IPS-18a (cell line): Measurements from ENCODE around the gene PGK1.

Experiments used
- H3K27ac ChIP-seq: one replicate; pipeline ENCODE4 v1.5.1; 2013; ENCODE audit warnings: low read length
- H3K27me3 ChIP-seq: one replicate; pipeline ENCODE4 v1.6.1; 2013; ENCODE audit warnings: mild to moderate bottlenecking, low read length; ENCODE audit not compliant: control insufficient read depth, insufficient read depth
- H3K36me3 ChIP-seq: one replicate; pipeline ENCODE4 v1.6.1; 2013; ENCODE audit warnings: low read depth, low read length; ENCODE audit not compliant: control insufficient read depth
- H3K4me1 ChIP-seq: one replicate; pipeline ENCODE4 v1.6.1; 2013; ENCODE audit warnings: low read depth, low read length; ENCODE audit not compliant: control insufficient read depth
- H3K4me3 ChIP-seq: one replicate; pipeline ENCODE4 v1.5.1; 2013; ENCODE audit warnings: low read length
- H3K9ac ChIP-seq: one replicate; pipeline ENCODE4 v1.6.1; 2013; ENCODE audit warnings: mild to moderate bottlenecking, low read length, moderate library complexity
- H3K9me3 ChIP-seq: one replicate; pipeline ENCODE4 v1.6.1; 2013; ENCODE audit warnings: low read depth, low read length; ENCODE audit not compliant: control insufficient read depth

Gene PGK1

DNA sequence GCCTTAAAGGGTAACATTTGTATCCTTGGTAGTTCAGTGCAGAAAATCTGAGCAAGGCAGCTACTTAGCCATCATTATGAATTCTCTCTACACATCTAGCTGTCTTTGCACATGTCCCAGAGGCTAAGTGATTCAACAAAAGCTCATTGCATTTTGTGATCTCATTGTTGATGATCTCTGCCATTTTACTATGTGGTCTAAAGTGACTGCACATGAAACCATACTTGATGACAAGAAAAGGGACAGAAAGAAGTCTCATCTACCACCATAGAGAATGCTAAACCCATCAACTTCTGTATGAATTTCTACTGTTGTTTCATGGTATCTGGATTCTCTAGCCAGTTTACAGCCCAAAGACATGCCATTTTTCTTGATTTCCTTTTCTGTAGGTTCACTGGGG lies 5.9 kb upstream of the PGK1 start:
- H3K4me3 ChIP-seq = no peak overlapping the region
- H3K9me3 ChIP-seq = peaks cover 13% of the 10 kb centered on the region
- no peaks in the 10 kb centered on the region for H3K36me3 ChIP-seq
- H3K4me1 ChIP-seq = no peaks in the 10 kb centered on the region
- no peaks in the 10 kb centered on the region for H3K27me3 ChIP-seq
- no peak overlapping the region for H3K9ac ChIP-seq
- no peak overlapping the region for H3K27ac ChIP-seq

DNA sequence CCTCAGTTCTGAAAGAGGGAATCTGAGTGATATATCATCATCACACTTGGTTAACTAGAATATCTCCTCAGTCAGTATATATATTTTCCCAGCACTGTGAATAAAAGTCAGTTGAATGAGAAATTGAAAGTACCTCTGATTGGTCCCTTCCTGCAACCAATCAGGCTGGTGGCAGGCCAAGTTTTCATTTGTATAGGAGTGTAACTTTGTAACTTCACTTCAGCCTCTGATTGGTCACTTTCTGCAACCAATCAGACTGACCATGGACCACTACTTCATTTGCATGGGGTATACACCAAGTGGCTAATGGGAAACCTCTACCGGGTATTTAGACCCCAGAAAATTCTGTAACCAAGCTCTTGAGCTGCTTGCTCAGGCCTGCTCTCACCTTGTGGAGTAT lies 2.0 kb upstream of the PGK1 start:
- H3K27ac ChIP-seq = no peak overlapping the region
- no peak overlapping the region for H3K9ac ChIP-seq
- H3K27me3 ChIP-seq = no peaks in the 10 kb centered on the region
- H3K9me3 ChIP-seq = peaks cover 9% of the 10 kb centered on the region
- H3K4me1 ChIP-seq = peaks cover 9% of the 10 kb centered on the region
- H3K36me3 ChIP-seq = no peaks in the 10 kb centered on the region
- no peak overlapping the region for H3K4me3 ChIP-seq

DNA sequence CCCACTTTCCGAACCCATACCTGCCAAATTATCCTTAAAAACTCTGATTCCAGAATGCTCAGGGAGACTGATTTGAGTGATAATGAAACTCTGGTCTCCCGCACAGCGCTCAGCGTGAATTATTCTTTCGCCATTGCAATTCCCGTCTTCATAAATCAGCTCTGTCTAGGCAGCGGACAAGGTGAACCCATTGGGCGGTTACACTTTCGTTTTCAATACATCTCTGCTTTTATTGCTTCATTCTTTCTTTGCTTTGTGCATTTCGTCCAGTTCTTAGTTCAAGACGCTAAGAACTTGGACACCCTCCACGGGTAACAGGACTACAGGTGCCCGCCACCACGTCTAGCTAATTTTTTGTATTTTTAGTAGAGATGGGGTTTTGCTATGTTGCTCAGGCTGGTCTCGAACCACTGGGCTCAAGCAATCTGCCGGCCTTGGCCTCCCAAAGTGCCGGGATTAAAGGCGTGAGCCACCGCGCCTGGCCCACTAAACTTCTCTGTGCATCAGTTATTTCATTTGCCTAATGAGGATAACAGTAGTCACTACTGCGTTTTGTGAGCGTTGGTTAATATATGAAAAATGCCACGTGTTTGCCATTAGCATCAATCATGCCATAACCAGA lies 936 bp upstream of the PGK1 start:
- Histone ChIP-seq H3K9me3 (peaks cover 9% of the 10 kb centered on the region), H3K9ac (peak overlapping the region; percentile 26), H3K27me3 (no peaks in the 10 kb centered on the region), H3K4me1 (peaks cover 9% of the 10 kb centered on the region), H3K4me3 (peak overlapping the region; percentile 40), H3K27ac (no peak overlapping the region), H3K36me3 (peaks cover 5% of the 10 kb centered on the region)

DNA sequence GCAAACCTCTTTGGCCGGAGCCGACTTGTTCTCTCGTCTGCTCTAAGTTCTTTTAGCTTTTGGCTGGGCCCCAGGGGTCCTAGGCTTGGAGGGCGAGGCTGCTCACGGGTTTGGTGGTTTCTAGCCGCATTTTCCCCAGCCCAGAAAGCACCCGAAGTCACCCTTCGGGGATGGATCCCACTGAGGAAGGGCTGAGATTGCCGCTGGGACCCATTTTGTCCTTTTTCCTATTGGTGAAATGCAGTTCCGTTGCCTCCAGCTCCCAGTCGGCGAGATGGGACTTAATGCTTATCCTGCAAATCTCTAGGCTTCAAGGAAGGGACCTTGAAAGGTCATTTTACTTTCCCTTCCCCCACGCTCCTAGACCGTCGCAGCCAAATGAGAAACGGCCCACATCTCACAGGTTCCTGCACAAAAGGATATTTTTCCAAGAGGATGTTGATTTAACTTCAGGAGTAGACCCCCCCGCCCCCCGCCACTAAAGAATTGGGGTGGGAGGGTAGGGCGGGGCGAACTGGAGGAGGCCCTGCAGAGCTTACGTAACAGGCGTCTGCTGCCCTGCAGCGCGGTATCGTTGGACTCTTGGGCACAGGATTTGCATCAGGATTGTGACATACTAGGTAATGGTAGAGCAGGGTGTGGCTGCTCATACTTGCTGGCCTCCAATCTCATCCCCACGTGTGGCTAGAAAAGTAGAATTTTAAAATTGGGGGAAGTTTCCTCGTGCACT lies 564 bp downstream of the PGK1 start:
- H3K27ac ChIP-seq = peak overlapping the region; percentile 67
- peak overlapping the region; percentile 86 for H3K4me3 ChIP-seq
- peaks cover 9% of the 10 kb centered on the region for H3K4me1 ChIP-seq
- H3K36me3 ChIP-seq = peaks cover 5% of the 10 kb centered on the region
- no peaks in the 10 kb centered on the region for H3K27me3 ChIP-seq
- H3K9me3 ChIP-seq = peaks cover 9% of the 10 kb centered on the region
- peak overlapping the region; percentile 91 for H3K9ac ChIP-seq

DNA sequence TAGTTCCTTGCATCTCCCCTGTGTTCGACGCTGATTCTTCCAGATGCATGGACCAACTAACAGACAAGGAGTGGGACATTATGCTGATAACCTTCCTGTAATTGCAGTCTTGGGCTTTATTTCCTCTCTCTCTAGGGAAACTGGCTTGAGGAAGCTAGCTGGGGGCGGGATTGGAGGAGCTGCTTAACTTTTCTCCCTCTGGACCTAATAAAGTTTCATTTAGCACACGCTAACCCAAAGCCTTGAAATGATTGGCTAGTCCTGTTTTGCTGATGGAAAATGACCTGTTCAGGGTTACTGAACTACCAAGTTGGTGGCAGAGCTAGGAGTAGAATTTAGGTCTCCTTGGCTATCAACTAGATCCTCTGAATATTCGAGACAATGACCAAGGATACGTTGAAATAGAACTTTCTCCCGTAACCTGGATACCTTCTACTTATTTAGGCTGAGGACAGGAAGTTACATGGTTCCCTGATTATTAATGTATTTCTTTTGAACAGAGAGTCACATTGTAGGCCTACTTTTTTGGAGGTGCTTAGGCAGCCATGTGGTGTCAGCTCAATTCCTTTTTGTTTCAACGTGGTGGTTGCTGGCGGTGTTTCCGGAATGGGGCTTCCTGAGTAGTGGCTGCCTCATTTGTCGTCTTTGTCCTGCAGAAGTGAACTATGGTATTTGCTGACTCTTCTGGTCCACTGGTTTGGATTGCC lies 2.0 kb downstream of the PGK1 start:
- peaks cover 7% of the 10 kb centered on the region for H3K36me3 ChIP-seq

DNA sequence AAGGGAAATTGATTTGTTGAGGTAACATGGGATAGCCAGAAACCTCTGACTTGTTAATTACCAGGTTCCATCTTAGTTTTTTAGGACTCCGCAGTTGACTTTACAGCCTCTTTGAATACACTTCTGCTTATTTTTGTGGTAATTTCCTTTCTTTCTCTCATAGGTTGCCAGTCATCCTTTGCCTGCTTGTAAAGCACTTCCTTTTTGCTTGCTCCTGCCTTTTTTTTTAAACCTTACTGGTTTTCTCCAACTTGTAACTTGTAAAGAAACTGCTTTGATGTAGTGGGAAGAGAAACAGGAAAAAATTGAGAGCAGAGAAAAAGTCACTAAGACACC lies 2.6 kb downstream of the PGK1 start:
- H3K9ac ChIP-seq = no peak overlapping the region
- no peak overlapping the region for H3K27ac ChIP-seq
- H3K4me3 ChIP-seq = peak overlapping the region; percentile 86
- peaks cover 13% of the 10 kb centered on the region for H3K9me3 ChIP-seq
- H3K36me3 ChIP-seq = peaks cover 11% of the 10 kb centered on the region
- no peaks in the 10 kb centered on the region for H3K27me3 ChIP-seq
- H3K4me1 ChIP-seq = peaks cover 9% of the 10 kb centered on the region

More for the DNA sequence above, 2.0 kb downstream of the PGK1 start:
- H3K9ac ChIP-seq = no peak overlapping the region
- H3K27ac ChIP-seq = no peak overlapping the region
- no peaks in the 10 kb centered on the region for H3K27me3 ChIP-seq
- peak overlapping the region; percentile 86 for H3K4me3 ChIP-seq
- peaks cover 9% of the 10 kb centered on the region for H3K9me3 ChIP-seq
- peaks cover 9% of the 10 kb centered on the region for H3K4me1 ChIP-seq

DNA sequence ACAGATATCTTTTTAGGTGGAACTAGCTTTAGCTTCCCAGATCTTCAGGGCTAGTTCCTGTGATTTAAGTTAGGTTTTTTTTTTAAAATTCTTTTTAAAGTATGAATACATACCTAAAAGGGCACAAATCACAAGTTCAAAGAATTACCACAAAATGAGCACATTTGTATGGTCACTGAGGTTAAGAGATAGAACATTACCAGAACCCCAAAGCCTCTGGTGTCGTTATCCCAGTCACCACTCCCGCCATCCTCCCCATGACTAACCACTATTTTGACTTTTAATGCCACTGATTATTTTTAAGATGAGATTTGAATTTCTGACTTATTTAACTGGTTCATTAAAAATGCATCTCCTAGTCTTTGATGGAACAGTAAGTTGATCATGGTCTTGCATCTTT lies 5.4 kb downstream of the PGK1 start:
- H3K9ac ChIP-seq = no peak overlapping the region
- H3K4me3 ChIP-seq = no peak overlapping the region
- H3K4me1 ChIP-seq = peaks cover 9% of the 10 kb centered on the region
- peaks cover 33% of the 10 kb centered on the region for H3K36me3 ChIP-seq
- H3K9me3 ChIP-seq = peaks cover 5% of the 10 kb centered on the region
- no peaks in the 10 kb centered on the region for H3K27me3 ChIP-seq
- no peak overlapping the region for H3K27ac ChIP-seq

DNA sequence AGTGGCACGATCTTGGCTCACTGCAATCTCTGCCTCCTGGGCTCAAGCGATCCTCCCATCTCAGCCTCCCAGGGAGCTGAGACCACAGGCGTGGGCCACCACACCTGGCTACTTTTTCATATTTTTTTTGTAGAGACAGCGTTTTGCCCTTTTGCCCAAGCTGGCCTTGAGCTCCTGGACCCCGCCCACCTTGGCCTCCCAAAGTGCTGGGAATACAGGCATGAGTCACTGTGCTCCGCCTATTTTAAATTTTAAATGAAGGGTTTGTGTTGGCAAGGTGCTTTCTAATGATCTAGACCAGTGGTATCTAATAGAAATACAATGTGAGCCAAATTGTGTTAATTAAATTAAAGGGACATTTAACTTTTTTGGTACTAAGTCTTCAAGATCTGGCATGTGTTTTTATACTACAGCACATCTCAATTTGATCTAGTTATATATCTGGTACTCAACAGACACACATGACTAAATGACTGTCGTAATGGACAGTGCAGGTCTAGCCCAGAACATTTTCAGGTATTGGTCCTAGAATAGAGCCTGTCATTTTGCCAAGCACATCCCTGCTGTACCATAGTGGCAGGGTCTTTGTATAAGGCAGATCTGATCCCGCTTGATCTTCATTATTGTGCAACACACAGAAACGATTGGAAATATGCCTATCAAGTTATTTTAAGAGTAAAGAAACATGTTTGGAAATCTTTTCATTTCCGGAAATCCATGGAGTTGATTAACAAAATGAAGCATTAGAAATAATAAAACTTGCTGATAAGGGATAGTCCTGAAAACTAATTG lies 7.3 kb downstream of the PGK1 start:
- Histone ChIP-seq H3K27ac (no peak overlapping the region), H3K9ac (no peak overlapping the region), H3K9me3 (peaks cover 5% of the 10 kb centered on the region), H3K27me3 (no peaks in the 10 kb centered on the region), H3K4me3 (no peak overlapping the region), H3K4me1 (no peaks in the 10 kb centered on the region), H3K36me3 (peaks cover 52% of the 10 kb centered on the region)

DNA sequence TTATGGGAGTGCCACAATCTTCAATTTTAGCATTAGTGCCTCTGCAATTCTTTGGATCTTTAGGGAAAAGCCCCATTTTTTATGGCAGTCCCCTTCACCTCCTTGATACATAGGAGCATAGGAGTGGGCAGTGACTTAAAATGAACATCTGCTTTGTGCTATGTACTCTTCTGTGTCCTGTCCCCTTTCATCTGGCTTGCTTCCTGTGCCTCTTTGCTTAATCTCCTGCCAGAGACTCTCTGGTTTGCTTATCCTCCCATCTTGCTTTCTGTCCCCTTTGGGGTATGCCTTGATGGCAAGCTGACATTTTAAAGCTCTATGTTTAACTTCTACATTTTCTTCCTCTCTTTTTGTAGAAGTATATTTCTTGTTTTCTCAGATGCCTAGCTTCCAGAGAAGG lies 12.3 kb downstream of the PGK1 start:
- Histone ChIP-seq H3K27me3 (no peaks in the 10 kb centered on the region), H3K36me3 (peaks cover 82% of the 10 kb centered on the region), H3K4me1 (no peaks in the 10 kb centered on the region), H3K9me3 (peaks cover 12% of the 10 kb centered on the region), H3K4me3 (no peak overlapping the region), H3K27ac (no peak overlapping the region), H3K9ac (no peak overlapping the region)

DNA sequence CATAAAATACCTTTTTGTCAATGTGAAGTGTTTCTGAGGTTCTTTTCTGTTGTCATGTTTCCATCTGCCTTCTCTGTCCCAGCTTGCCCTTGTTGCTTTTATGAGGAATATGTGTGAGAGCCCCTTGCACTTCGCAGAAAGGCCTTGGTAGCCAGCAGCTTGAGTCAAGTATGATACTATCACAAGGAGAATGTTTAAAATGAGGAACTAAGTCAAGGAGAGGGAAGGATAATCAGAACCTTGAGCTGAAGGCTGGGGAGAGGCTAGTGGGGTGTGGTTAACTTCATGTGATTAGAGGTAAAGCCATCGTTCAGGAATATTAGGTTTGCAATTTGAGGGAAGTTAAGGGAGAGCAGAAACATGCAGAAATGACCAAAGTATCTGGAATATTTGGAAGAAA lies 12.7 kb downstream of the PGK1 start:
- H3K36me3 ChIP-seq = peaks cover 81% of the 10 kb centered on the region

DNA sequence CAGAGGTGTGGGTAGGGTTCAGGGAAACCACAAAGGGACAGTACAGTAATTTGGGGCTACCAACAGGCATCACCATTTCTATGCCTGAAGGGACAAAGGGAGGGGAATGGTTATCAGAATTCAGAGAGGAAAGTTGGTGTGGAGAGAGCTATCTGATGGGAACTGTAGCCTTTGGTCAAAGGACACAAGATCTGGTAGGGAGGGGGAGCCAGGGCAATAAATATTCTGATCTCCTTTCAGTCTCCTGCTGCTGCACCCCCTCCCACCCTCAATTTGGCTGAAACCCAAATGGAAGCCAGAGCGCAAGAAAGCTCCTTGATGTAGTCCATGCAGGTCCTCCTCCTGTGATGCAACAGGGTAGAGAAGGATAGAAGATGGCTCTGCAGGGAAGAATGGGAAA lies 14.6 kb downstream of the PGK1 start:
- Histone ChIP-seq H3K36me3 (peaks cover 84% of the 10 kb centered on the region), H3K27ac (no peak overlapping the region), H3K9me3 (peaks cover 9% of the 10 kb centered on the region)

More for the DNA sequence above, 12.7 kb downstream of the PGK1 start:
- H3K4me1 ChIP-seq = no peaks in the 10 kb centered on the region
- H3K9ac ChIP-seq = no peak overlapping the region
- no peaks in the 10 kb centered on the region for H3K27me3 ChIP-seq
- no peak overlapping the region for H3K27ac ChIP-seq
- H3K9me3 ChIP-seq = peaks cover 9% of the 10 kb centered on the region
- H3K4me3 ChIP-seq = no peak overlapping the region

More for the DNA sequence above, 14.6 kb downstream of the PGK1 start:
- Histone ChIP-seq H3K27me3 (no peaks in the 10 kb centered on the region), H3K4me3 (no peak overlapping the region), H3K9ac (no peak overlapping the region), H3K4me1 (no peaks in the 10 kb centered on the region)
